IMR-90 (cell line): Measurements from ENCODE around the gene TTC28. TPM values are rescaled to one million over a fixed set of nuclear protein-coding genes. Genes with fewer than 3 reads are reported as not detected.
A peak's percentile ranks its signal among the peaks of the same experiment; 100 is the strongest.

ENCODE experiments used
- ATAC-seq: fragments of 200-7000 bp; cut with Tn5 transposase; 2 replicates; pipeline ENCODE4 v1.9.1; 2020; ENCODE audit warnings: low read depth, mild to moderate bottlenecking, moderate library complexity
- BruUV-seq: library from RNA; stranded (reverse); fragments of 400-500 nt; replicated peaks from 2 replicates; lab custom pipeline; 2021; lab: Mats Ljungman, UMichigan
- CTCF ChIA-PET: fragments of 300-600 bp; formaldehyde crosslinking; extraction: SDS; loops from one replicate; lab custom pipeline; 2021; ENCODE audit warnings: antibody characterized with exemption; lab: Yijun Ruan, JAX
- POLR2A ChIA-PET: fragments of 300-600 bp; sonication (Branson Sonifier 250); formaldehyde crosslinking; loops from one replicate; lab custom pipeline; 2022; ENCODE audit warnings: antibody characterized with exemption; ENCODE audit not compliant: unreplicated experiment; lab: Charles Lee
- DNase-seq: peaks from one replicate; pipeline ENCODE4 v3.0.0; 2013
- H2AFZ ChIP-seq: replicated peaks from 2 replicates; pipeline ENCODE3; 2013; ENCODE audit warnings: low read length, mild to moderate bottlenecking; ENCODE audit not compliant: poor library complexity
- H2AK5ac ChIP-seq: 2 replicates; pipeline ENCODE4 v1.6.1; 2013; ENCODE audit warnings: low read depth, low read length, inconsistent platforms
- H2AK9ac ChIP-seq: replicated peaks from 2 replicates; pipeline ENCODE3; 2013; ENCODE audit warnings: mild to moderate bottlenecking, low read depth, low read length, moderate library complexity; ENCODE audit not compliant: poor library complexity
- H2BK120ac ChIP-seq: 2 replicates; pipeline ENCODE4 v1.6.1; 2013; ENCODE audit warnings: low read depth, low read length, inconsistent platforms
- H2BK15ac ChIP-seq: 3 replicates; pipeline ENCODE4 v1.6.1; 2013; ENCODE audit warnings: low read depth, low read length, inconsistent platforms
- H2BK20ac ChIP-seq: 2 replicates; pipeline ENCODE4 v1.6.1; 2013; ENCODE audit warnings: low read depth, mild to moderate bottlenecking, inconsistent platforms, low read length, moderate library complexity
- H2BK5ac ChIP-seq: 2 replicates; pipeline ENCODE4 v1.6.1; 2013; ENCODE audit warnings: mild to moderate bottlenecking, low read depth, low read length, inconsistent platforms; ENCODE audit not compliant: poor library complexity, severe bottlenecking
- H3K14ac ChIP-seq: replicated peaks from 2 replicates; pipeline ENCODE4 v1.6.1; 2013; ENCODE audit warnings: low read depth, low read length, inconsistent platforms
- H3K18ac ChIP-seq: 2 replicates; pipeline ENCODE4 v1.6.1; 2013; ENCODE audit warnings: low read depth, low read length, control low read depth
- H3K23ac ChIP-seq: 2 replicates; pipeline ENCODE4 v1.6.1; 2013; ENCODE audit warnings: low read depth, low read length, inconsistent platforms
- H3K27ac ChIP-seq: 2 replicates; pipeline ENCODE4 v1.5.1; 2013; ENCODE audit warnings: mild to moderate bottlenecking, control low read depth, low read length; ENCODE audit not compliant: insufficient read depth
- H3K27me3 ChIP-seq: 2 replicates; pipeline ENCODE4 v1.6.1; 2013; ENCODE audit warnings: low read length; ENCODE audit not compliant: control insufficient read depth, insufficient read depth
- H3K36me3 ChIP-seq: 2 replicates; pipeline ENCODE4 v1.6.1; 2013; ENCODE audit warnings: low read length, mixed read lengths; ENCODE audit not compliant: control insufficient read depth, insufficient read depth
- H3K4ac ChIP-seq: 2 replicates; pipeline ENCODE4 v1.6.1; 2013; ENCODE audit warnings: low read depth, low read length, inconsistent platforms
- H3K4me1 ChIP-seq: 2 replicates; pipeline ENCODE4 v1.6.1; 2013; ENCODE audit warnings: low read length, mixed read lengths; ENCODE audit not compliant: control insufficient read depth, insufficient read depth
- H3K4me2 ChIP-seq: 2 replicates; pipeline ENCODE4 v1.6.1; 2013; ENCODE audit warnings: low read depth, mild to moderate bottlenecking, control low read depth, low read length, moderate library complexity
- H3K4me3 ChIP-seq: 2 replicates; pipeline ENCODE4 v1.5.1; 2013; ENCODE audit warnings: low read depth, mild to moderate bottlenecking, control low read depth, low read length, moderate library complexity; ENCODE audit not compliant: insufficient read depth
- H3K56ac ChIP-seq: 2 replicates; pipeline ENCODE4 v1.6.1; 2013; ENCODE audit warnings: low read length, inconsistent platforms; ENCODE audit not compliant: insufficient read depth; ENCODE audit errors: extremely low read depth
- H3K79me1 ChIP-seq, 2 experiments: 2 replicates each; pipeline ENCODE4 v1.6.1; 2013; ENCODE audit warnings: low read length in 2 of 2, inconsistent platforms in 1 of 2, low read depth in 1 of 2
- H3K9ac ChIP-seq: 2 replicates; pipeline ENCODE4 v1.6.1; 2013; ENCODE audit warnings: low read depth, low read length, control low read depth
- H3K9me1 ChIP-seq: 2 replicates; pipeline ENCODE4 v1.6.1; 2013; ENCODE audit warnings: low read length, inconsistent platforms; ENCODE audit not compliant: insufficient read depth
- H3K9me3 ChIP-seq: 2 replicates; pipeline ENCODE4 v1.6.1; 2013; ENCODE audit warnings: low read length; ENCODE audit not compliant: control insufficient read depth, insufficient read depth
- H4K20me1 ChIP-seq: 2 replicates; pipeline ENCODE4 v1.6.1; 2013; ENCODE audit warnings: low read length, inconsistent platforms; ENCODE audit not compliant: insufficient read depth
- H4K5ac ChIP-seq: 2 replicates; pipeline ENCODE4 v1.6.1; 2013; ENCODE audit warnings: mild to moderate bottlenecking, low read depth, low read length, control low read depth
- H4K8ac ChIP-seq, 2 experiments: 2 replicates each; pipeline ENCODE4 v1.6.1; 2013; ENCODE audit warnings: low read depth in 2 of 2, low read length in 2 of 2, control low read depth in 1 of 2, inconsistent platforms in 1 of 2
- H4K91ac ChIP-seq: 2 replicates; pipeline ENCODE4 v1.6.1; 2013; ENCODE audit warnings: low read depth, low read length, inconsistent platforms; ENCODE audit not compliant: insufficient read depth
- BHLHE40 ChIP-seq: fragments of 150-350 bp; IDR thresholded peaks from 2 replicates; pipeline ENCODE4 v1.6.1; 2016; ENCODE audit warnings: mild to moderate bottlenecking, low read depth, low read length
- CEBPB ChIP-seq: IDR thresholded peaks from 2 replicates; pipeline ENCODE4 v1.6.1; 2012; ENCODE audit warnings: low read depth, low read length, improper control_type of control experiment
- CHD1 ChIP-seq: IDR thresholded peaks from 2 replicates; pipeline ENCODE4 v1.6.1; 2012; ENCODE audit warnings: low read depth, low read length, improper control_type of control experiment
- CTCF ChIP-seq: conservative IDR thresholded peaks from 2 replicates; pipeline ENCODE4 v1.5.1; 2012; ENCODE audit warnings: mild to moderate bottlenecking, low read depth, low read length, improper control_type of control experiment
- ELK1 ChIP-seq: fragments of 150-350 bp; IDR thresholded peaks from 2 replicates; pipeline ENCODE4 v1.6.1; 2016; ENCODE audit warnings: low read depth, mild to moderate bottlenecking, low read length, moderate library complexity, borderline replicate concordance
- FOS ChIP-seq: fragments of 150-350 bp; IDR thresholded peaks from 2 replicates; pipeline ENCODE4 v1.6.1; 2016; ENCODE audit warnings: low read depth, low read length
- MAFK ChIP-seq: IDR thresholded peaks from 2 replicates; pipeline ENCODE4 v1.6.1; 2012; ENCODE audit warnings: low read depth, low read length, improper control_type of control experiment
- MAZ ChIP-seq: IDR thresholded peaks from 2 replicates; pipeline ENCODE4 v1.6.1; 2012; ENCODE audit warnings: low read depth, mild to moderate bottlenecking, low read length, improper control_type of control experiment, moderate library complexity, borderline replicate concordance
- MXI1 ChIP-seq: IDR thresholded peaks from 2 replicates; pipeline ENCODE4 v1.6.1; 2012; ENCODE audit warnings: low read depth, mild to moderate bottlenecking, low read length, moderate library complexity, borderline replicate concordance
- NFE2L2 ChIP-seq: fragments of 150-350 bp; IDR thresholded peaks from 2 replicates; pipeline ENCODE4 v1.6.1; 2016; ENCODE audit warnings: low read depth, mild to moderate bottlenecking, low read length
- POLR2A ChIP-seq: IDR thresholded peaks from 2 replicates; pipeline ENCODE4 v1.6.1; 2012; ENCODE audit warnings: mild to moderate bottlenecking, low read depth, low read length
- RAD21 ChIP-seq: IDR thresholded peaks from 2 replicates; pipeline ENCODE4 v1.6.1; 2012; ENCODE audit warnings: low read length, improper control_type of control experiment
- RCOR1 ChIP-seq: IDR thresholded peaks from 2 replicates; pipeline ENCODE4 v1.6.1; 2012; ENCODE audit warnings: mild to moderate bottlenecking, low read length, improper control_type of control experiment; ENCODE audit not compliant: insufficient replicate concordance
- RFX5 ChIP-seq: IDR thresholded peaks from 2 replicates; pipeline ENCODE4 v1.8.0; 2012; ENCODE audit warnings: low read depth, mild to moderate bottlenecking, low read length, moderate library complexity
- SMC3 ChIP-seq: fragments of 150-350 bp; IDR thresholded peaks from 2 replicates; pipeline ENCODE4 v1.6.1; 2016; ENCODE audit warnings: low read depth, mild to moderate bottlenecking, antibody characterized with exemption, low read length, moderate library complexity
- USF2 ChIP-seq: fragments of 150-350 bp; IDR thresholded peaks from 2 replicates; pipeline ENCODE4 v1.6.1; 2017; ENCODE audit warnings: mild to moderate bottlenecking, antibody characterized with exemption, low read length, low read depth
- dilution Hi-C: fragments of 300-500 bp; cut with HindIII; formaldehyde crosslinking; loops from one replicate; pipeline ENCODE4 v1.14.3; 2018; ENCODE audit warnings: low sequenced_read_pairs; ENCODE audit not compliant: unreplicated experiment
- in situ Hi-C: fragments of 300-500 bp; cut with MboI; formaldehyde crosslinking; loops from 3 replicates; pipeline ENCODE4 v1.14.3; 2019; ENCODE audit warnings: low sequenced_read_pairs, inconsistent platforms, mixed read lengths
- intact Hi-C: fragments of 100-400 bp; cut with micrococcal nuclease; formaldehyde crosslinking; loops from 2 replicates; pipeline ENCODE4 v1.10.0; 2022
- polyA plus RNA-seq, 3 experiments: library from polyadenylated mRNA; depleted of rRNA; stranded (reverse); fragments of >200 nt; gene quantifications; 2 replicates each; pipeline ENCODE4 v1.2.3, GENCODE V29; 2012; ENCODE audit warnings: low replicate concordance in 1 of 3
- total RNA-seq: library from RNA; depleted of rRNA; stranded (reverse); fragments of >200 nt; gene quantifications from 2 replicates; pipeline ENCODE4 v1.2.3, GENCODE V29; 2012

Gene TTC28
- total and polyA plus RNA-seq, 2 of the 4 experiments (the other 2 are of a cell fraction), result 5.6 to 13.3 TPM

- no peak for ATAC-seq
- H3K18ac ChIP-seq, result peak overlapping the region; percentile 57
- ChIA-PET CTCF (no interaction called here), POLR2A (no interaction called here)
- intact Hi-C loops (loop anchor here (5.0 kb wide), 1 partner anchor 44 kb away; no protein-coding TSS in a partner anchor), in situ Hi-C loops (no loop called here), dilution Hi-C loops (no loop called here)
- H2AK9ac ChIP-seq, result no peak overlapping the region
- TF ChIP-seq MAFK, result no peak
- no peak for TF ChIP-seq CEBPB
- no peak for TF ChIP-seq CTCF
- no peak for TF ChIP-seq MAZ
- TF ChIP-seq ELK1, result no peak
- no peak for TF ChIP-seq SMC3
- TF ChIP-seq POLR2A, result no peak
- no peak for TF ChIP-seq USF2
- no peak for TF ChIP-seq RAD21
- no peak for TF ChIP-seq NFE2L2
- no peak for TF ChIP-seq RCOR1
- no peak for TF ChIP-seq RFX5
- TF ChIP-seq FOS, result no peak
- no peak for TF ChIP-seq BHLHE40
- TF ChIP-seq MXI1, result no peak
- no peak for TF ChIP-seq CHD1
- H3K4me3 ChIP-seq, result no peak overlapping the region
- no peak overlapping the region for H2BK20ac ChIP-seq
- H3K14ac ChIP-seq, result no peak overlapping the region
- H3K27me3 ChIP-seq, result no peaks in the 10 kb centered on the region
- H3K56ac ChIP-seq, result no peak overlapping the region
- H2BK5ac ChIP-seq, result no peak overlapping the region
- no peak overlapping the region for H2AFZ ChIP-seq
- no TSS peak for BruUV-seq
- H3K4me1 ChIP-seq, result peaks cover 24% of the 10 kb centered on the region
- H2BK15ac ChIP-seq, result 0 out of 3 replicates have a peak overlapping the region, but pooled peaks have one; percentile 2
- H3K79me1 ChIP-seq, result peaks cover 7 to 10% of the 10 kb centered on the region in 2 experiments; a peak in 3 of 4 replicates
- 0 out of 2 replicates have a peak overlapping the region, but pooled peaks have one; percentile 64 for H3K23ac ChIP-seq
- H4K20me1 ChIP-seq, result peaks cover 7% of the 10 kb centered on the region; the same call in 1 of the 2 replicates
- H4K5ac ChIP-seq, result peak overlapping the region; percentile 39
- H3K9me3 ChIP-seq, result no peaks in the 10 kb centered on the region
- H3K9me1 ChIP-seq, result no peaks in the 10 kb centered on the region; the same call in 1 of the 2 replicates
- H2BK120ac ChIP-seq, result no peak overlapping the region
- H4K91ac ChIP-seq, result no peak overlapping the region
- H3K36me3 ChIP-seq, result no peaks in the 10 kb centered on the region
- H3K4me2 ChIP-seq, result no peak overlapping the region; the same call in 1 of the 2 replicates
- H4K8ac ChIP-seq, result no peak overlapping the region
- H3K27ac ChIP-seq, result no peak overlapping the region
- peak overlapping the region; percentile 87 for H2AK5ac ChIP-seq
- DNase-seq, result no peak
- no peak overlapping the region; the same call in 1 of the 2 replicates for H3K4ac ChIP-seq
- H3K9ac ChIP-seq, result no peak overlapping the region
Measured at GRCh38 chr22:28398355-28398754, 281.3 kb downstream of the TTC28 start.
